GM19023 (cell line): Measurements from ENCODE around the gene LRPAP1.

Experiments used
- ATAC-seq: cut with Tn5 transposase; IDR thresholded peaks from one replicate; pipeline ENCODE4 v1.9.1; 2021; ENCODE audit warnings: mild to moderate bottlenecking, moderate library complexity; ENCODE audit not compliant: unreplicated experiment

Gene LRPAP1

GRCh38 chr4:3486541-3487540 is 45.4 kb downstream of the LRPAP1 start:
- no peak for ATAC-seq

- no peak for ATAC-seq
Observed at GRCh38 chr4:3485886-3486540, 46.2 kb downstream of the LRPAP1 start.

- no peak for ATAC-seq
Observed at GRCh38 chr4:3485011-3485791, 47.0 kb downstream of the LRPAP1 start.

GRCh38 chr4:3484057-3484973 is 47.9 kb downstream of the LRPAP1 start:
- ATAC-seq = no peak

GRCh38 chr4:3483471-3483921 is 48.7 kb downstream of the LRPAP1 start:
- ATAC-seq = no peak

- ATAC-seq = no peak
Observed at GRCh38 chr4:3482707-3483106, 49.5 kb downstream of the LRPAP1 start.

- ATAC-seq = no peak
Observed at GRCh38 chr4:3481783-3482393, 50.3 kb downstream of the LRPAP1 start.

GRCh38 chr4:3481113-3481531 is 51.1 kb downstream of the LRPAP1 start:
- ATAC-seq = no peak

GRCh38 chr4:3480528-3481112 is 51.6 kb downstream of the LRPAP1 start:
- peak; percentile 44 for ATAC-seq

- ATAC-seq = no peak
Observed at GRCh38 chr4:3479358-3480101, 52.7 kb downstream of the LRPAP1 start.

- ATAC-seq = no peak
Observed at GRCh38 chr4:3478446-3479357, 53.5 kb downstream of the LRPAP1 start.

- no peak for ATAC-seq
Observed at GRCh38 chr4:3477750-3478430, 54.3 kb downstream of the LRPAP1 start.

- ATAC-seq = no peak
Observed at GRCh38 chr4:3476936-3477749, 55.1 kb downstream of the LRPAP1 start.

GRCh38 chr4:3476341-3476747 is 55.9 kb downstream of the LRPAP1 start:
- ATAC-seq = no peak

- no peak for ATAC-seq
Observed at GRCh38 chr4:3475713-3476260, 56.4 kb downstream of the LRPAP1 start.
